Activated CD8-positive, alpha-beta memory T cell treated with anti-CD3 and anti-CD28 coated beads for 1 hour (primary cell): ENCODE results near the gene ATP6V0C.
"Not testable (repeated sequence)": the region's sequence is repeated elsewhere in the genome, so short reads cannot be mapped to it uniquely, and the experiment has no call there.

Experiments used
- DNase-seq, 2 donors: peaks; one replicate each; pipeline ENCODE4 v3.0.0-alpha.2; 2020; ENCODE audit warnings: low read depth in 1 of 2; ENCODE audit errors: extremely low read depth in 1 of 2

Gene ATP6V0C

DNA sequence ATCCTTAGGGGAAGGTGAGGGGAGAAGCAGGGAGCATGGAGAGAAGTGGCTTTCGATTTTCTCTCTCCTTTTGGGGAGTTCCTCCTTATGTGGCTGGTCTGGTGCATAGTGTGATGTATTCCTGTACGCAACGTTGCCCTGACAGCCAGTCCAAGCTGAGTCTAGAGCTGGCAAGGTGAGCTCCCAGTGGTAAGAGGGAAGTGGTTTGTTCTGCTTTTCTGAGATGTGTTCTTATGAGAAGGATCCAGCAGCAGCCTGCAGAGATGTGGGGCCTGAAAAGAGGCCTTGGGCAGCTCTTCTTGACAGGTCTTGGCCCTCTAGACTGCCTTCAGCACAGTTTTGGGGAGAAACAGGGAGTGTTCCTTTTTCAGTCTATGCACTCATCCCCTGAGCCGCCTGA, 27.2 kb downstream of the ATP6V0C start:
- DNase-seq = not testable (repeated sequence)

DNA sequence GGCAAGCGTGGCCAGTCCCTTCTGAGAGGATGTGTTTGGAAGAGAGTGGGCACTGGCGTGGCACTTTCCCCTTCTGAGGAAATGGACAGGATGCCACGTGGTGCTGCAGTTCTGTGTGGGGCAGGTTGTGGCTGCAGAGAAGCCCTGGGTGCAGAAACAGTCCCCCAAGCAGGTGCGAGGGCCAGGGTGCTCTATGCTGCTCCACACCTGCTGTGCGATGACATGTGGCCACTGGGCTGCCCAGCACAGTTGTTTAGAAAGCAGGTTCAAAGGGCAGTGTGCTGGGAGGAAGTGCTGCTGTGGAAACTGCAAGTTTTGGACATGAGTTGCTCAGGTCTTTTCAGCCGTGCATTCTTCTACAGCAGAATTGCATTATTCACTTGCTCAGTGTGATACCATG, 27.7 kb downstream of the ATP6V0C start:
- DNase-seq = not testable (repeated sequence)

GRCh38 chr16:2543771-2544170, 30.0 kb downstream of the ATP6V0C start:
- not testable (repeated sequence) for DNase-seq

- not testable (repeated sequence) for DNase-seq
These were observed 36.6 kb downstream of the ATP6V0C start for GRCh38 chr16:2550283-2550878.

DNA sequence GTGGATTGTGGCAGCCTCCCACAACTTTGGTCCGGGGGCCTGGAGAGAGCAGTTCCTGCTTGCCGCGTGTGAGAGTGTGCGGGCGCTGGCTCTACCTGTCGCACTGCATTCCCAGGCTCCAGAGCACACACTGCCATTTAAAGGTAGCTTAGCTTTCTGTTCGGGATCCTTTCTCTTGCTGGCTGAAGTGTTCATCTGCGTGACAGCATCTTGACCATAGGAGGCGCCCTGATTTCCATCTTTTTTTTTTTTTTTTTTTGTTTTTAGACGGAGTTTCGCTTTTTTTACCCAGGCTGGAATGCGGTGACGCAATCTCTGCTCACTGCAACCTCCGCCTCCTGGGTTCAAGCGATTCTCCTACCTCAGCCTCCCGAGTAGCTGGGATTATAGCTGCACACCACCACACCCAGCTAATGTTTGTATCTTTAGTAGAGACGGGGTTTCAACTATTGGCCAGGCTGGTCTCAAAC, 37.7 kb downstream of the ATP6V0C start:
- not testable (repeated sequence) for DNase-seq

DNA sequence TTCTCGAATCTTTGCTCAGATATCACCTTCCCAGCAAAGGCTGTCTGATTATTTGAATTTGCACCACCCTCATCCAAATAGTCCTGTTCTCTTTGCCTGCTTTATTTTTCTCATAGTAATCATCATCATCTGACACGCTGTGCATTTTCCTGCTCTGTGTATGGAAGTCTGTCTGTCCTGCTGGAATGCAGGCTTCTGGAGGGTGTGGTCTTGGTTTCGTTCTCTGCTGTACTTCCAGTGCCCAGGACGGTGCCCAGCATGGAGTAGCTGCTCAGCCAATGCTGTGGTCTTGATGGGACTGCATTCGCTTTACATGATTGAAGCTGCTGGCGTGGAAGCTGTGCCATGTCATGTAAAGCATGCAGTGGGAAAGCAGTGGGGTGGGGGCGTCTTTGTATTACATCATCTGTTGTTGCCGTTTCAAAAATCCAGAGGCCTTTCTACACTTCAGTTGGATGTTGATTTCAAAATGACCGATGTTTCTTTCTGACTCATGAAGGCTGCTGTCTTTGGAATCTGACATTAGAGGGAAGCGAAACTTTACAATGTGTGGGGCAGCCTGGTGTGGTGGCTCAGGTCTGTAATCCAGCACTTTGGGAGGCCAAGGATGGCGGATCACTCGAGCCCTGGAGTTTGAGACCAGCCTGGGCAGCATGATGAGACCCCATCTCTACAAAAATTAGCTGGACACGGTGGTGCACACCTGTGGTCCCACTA, 41.1 kb downstream of the ATP6V0C start:
- DNase-seq = not testable (repeated sequence)

DNA sequence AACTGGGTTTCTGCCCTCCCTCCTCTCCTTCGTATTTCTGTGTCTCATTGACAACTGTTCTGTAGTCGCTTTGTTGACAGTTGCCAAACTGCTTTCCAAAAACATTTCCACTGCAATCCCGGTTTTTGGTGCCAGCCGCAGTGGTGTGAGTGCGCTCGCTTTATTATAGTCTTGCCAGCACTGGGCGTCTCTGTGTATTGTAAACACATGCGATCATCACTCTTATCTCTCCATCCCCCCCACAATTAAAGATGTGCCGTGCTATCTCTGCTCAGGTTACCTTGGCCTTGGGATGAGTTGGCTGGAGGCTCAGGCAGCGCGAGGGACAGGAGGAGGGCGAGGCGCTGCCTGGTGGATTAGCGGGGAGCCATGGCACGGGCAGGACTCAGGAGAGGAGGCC, 43.4 kb downstream of the ATP6V0C start:
- not testable (repeated sequence) for DNase-seq

DNA sequence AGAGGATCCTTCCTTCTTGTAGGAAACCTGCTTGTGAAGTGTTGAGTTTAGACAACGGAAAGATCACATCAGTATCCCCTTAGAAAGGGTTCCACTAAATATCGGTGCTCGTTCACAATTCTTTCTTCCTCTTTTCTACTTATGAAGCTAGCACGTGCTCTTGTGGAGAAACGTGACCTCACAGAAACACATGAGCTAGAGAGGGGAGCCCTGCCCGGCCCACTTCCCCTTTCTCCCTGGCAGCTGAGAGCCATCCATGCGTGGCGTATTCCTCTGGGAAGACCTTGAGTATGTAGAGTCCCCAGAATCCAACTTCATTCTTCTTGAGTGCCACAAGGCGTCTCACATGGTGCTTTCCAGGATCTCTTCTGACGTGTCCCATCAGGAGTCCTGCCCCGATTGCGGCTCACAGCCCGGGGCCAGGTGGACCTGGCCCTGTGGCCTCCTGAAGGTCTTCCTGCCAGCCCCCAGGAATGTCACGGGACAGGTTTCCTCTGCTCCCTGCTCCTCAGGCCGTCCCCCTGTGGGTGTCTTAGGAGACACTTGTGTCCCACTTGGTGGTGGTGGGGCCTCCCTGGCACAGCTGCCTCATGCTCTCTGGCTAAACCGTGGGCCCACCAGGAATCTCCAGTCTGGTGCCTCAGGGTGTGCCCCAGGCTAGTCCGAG, 46.5 kb downstream of the ATP6V0C start:
- not testable (repeated sequence) for DNase-seq

- DNase-seq = peak; percentile 17 to 54
These were observed 47.0 kb downstream of the ATP6V0C start for GRCh38 chr16:2560798-2561133.

DNA sequence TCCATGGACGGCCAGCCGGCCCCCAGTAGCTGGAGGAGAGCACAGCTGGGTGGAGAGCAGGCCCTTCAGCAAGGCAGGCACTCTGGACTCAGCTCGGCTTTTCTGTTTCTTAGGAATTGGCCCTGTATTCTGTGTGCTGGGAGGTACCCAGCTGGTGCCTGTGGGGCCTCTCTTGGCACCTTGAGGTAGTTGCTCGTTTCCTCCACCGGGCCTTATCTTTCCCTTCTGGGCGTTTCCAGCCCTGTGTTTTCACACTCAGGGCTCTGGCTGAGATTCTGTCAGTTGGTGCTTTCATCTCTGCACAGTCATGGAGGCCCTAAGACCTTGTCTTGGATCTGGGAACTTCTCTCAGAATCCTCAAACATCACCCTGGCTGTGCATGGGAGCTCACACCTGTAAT, 53.8 kb downstream of the ATP6V0C start:
- not testable (repeated sequence) for DNase-seq

DNA sequence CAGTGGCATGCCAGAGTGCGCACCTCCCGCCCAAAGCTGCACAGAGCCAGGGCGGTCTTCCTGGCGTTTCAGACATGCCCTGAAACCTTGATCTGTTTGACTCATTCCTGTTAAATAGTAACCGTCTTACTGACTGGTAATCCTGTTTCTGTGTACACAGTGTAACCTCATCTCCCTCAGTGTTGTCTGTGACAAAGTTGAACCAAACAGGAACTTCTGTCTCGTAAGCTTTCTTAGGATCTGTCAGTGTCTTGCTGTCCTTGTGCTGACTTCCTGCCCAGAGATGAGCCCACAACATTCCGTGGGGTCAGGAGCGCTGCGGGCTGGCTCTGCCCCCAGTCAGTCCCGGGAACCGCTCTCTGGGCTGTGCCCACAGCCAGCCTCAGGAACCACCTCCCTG, 54.8 kb downstream of the ATP6V0C start:
- DNase-seq = not testable (repeated sequence)
